Spinal cord (tissue), 10 donors: ENCODE results near the gene ALG10B. TPM values are rescaled to one million over a fixed set of nuclear protein-coding genes. Genes with fewer than 3 reads are reported as not detected.
A peak's percentile ranks its signal among the peaks of the same experiment; 100 is the strongest.

Experiments used
- DNase-seq, 6 donors: peaks; one replicate each; pipeline versions ENCODE4 v3.0.0 to v3.0.0-alpha.2; 2013 to 2015; ENCODE audit warnings: low spot score in 6 of 6, low read depth in 4 of 6
- H3K27ac ChIP-seq: one replicate; pipeline ENCODE4 v1.5.1; 2013; ENCODE audit warnings: low read depth, low read length, control low read depth
- H3K27me3 ChIP-seq: one replicate; pipeline ENCODE4 v1.6.1; 2013; ENCODE audit warnings: low read length; ENCODE audit not compliant: control insufficient read depth, insufficient read depth
- H3K36me3 ChIP-seq: one replicate; pipeline ENCODE4 v1.6.1; 2013; ENCODE audit warnings: low read length; ENCODE audit not compliant: control insufficient read depth, insufficient read depth
- H3K4me1 ChIP-seq: one replicate; pipeline ENCODE4 v1.6.1; 2013; ENCODE audit warnings: low read length; ENCODE audit not compliant: control insufficient read depth, insufficient read depth
- H3K4me3 ChIP-seq: one replicate; pipeline ENCODE4 v1.5.1; 2013; ENCODE audit warnings: low read depth, low read length, control low read depth
- H3K9me3 ChIP-seq: one replicate; pipeline ENCODE4 v1.6.1; 2013; ENCODE audit warnings: low read length; ENCODE audit not compliant: control insufficient read depth, insufficient read depth
- WGBS: methylation state at CpG from one replicate; pipeline ENCODE4 v1.1.5; 2013; ENCODE audit warnings: missing lambda C conversion rate; ENCODE audit not compliant: insufficient coverage; 5-methylcytosine and 5-hydroxymethylcytosine counted together
- polyA plus RNA-seq, 2 donors: library from polyadenylated mRNA; unstranded; fragments of 120-200 nt; gene quantifications; one replicate each; pipeline ENCODE4 v1.2.1, GENCODE V29; 2013; ENCODE audit not compliant: insufficient read length in 2 of 2
- small RNA-seq: library from RNA; depleted of rRNA; stranded (forward); fragments of <200 nt; gene quantifications from one replicate; pipeline ENCODE3, GENCODE V24; 2014; ENCODE audit warnings: low replicate concordance
- total RNA-seq, 2 donors: library from RNA; depleted of rRNA in 1 of 2; stranded (reverse); fragments of 120-200 nt in 1 of 2; fragments of >200 nt in 1 of 2; gene quantifications; one replicate each; pipeline versions ENCODE4 v1.2.3 to v1.2.4, GENCODE V29; 2013 to 2014
- donor health status: healthy.

The ALG10B gene
- total and polyA plus RNA-seq, 4 donors = 5.7 to 15.0 (median 7.2) TPM

DNA sequence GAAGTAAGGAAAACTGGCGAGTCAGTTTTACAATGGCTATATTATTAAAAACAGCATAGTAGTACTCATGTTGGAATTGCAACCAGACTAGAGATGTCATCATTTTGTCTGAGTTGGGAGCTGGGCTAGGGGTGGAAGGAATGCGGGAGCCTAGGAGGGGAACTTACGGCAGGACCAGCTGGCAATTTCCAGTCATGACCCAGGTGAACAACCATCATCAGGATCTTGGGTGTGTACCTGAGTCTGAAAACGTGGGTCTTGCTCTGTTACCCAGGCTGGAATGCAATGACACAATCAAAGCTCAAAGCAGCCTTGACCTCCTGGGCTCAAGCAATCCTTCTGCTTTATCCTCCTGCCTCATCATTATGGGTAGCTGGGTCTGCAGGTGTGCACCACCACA, 50.9 kb downstream of the ALG10B start:
- 85% methylated on average over 3 of the region's 4 CpGs for whole genome bisulfite sequencing
- no peaks in the 10 kb centered on the region for H3K36me3 ChIP-seq
- H3K9me3 ChIP-seq = no peaks in the 10 kb centered on the region
- no peak overlapping the region for H3K4me3 ChIP-seq
- no peaks in the 10 kb centered on the region for H3K4me1 ChIP-seq
- no peak for DNase-seq
- H3K27me3 ChIP-seq = no peaks in the 10 kb centered on the region
- no peak overlapping the region for H3K27ac ChIP-seq

DNA sequence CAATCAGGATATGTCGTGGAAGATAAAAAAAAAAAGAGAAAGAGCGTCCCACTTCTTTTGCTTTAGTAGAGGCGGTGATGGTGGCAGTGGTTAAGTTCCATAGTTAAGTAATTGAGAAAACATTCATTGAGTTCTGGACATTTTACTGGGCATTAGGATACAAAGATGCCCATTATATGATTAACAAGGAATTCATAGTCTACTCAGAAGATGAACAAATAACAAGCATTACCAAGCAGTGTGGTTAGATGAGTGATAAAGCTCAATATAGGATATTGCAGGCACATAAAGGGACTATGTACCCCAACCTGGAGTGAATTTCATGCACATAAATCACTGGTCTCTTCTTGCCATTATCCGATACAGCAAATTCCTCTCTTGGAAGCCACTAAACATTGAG, 53.7 kb downstream of the ALG10B start:
- DNase-seq = no peak
- WGBS = 60% methylated on average over 1 of the region's 4 CpGs

DNA sequence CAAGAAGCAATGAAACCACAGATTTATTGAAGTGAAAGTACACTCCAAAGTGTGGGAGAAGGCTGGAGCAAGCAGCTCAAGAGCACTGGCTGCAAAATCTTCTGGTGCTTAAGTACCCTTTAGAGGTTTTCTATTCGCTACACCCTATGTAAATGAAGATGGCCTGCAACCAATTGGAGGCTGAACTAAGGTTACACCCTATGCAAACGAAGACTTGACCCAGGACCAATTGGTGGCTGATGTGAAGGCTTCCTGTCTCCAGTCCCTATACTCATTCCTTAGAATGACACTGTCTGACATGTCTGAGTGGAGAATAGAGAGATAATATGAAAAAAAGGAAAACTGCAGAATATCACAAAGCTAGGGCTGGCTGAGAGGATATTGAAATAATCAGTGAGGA, 57.2 kb downstream of the ALG10B start:
- no CpG with 5 or more reads among the region's 2 CpGs for WGBS
- H3K4me3 ChIP-seq = no peak overlapping the region
- no peaks in the 10 kb centered on the region for H3K4me1 ChIP-seq
- H3K27me3 ChIP-seq = no peaks in the 10 kb centered on the region
- no peaks in the 10 kb centered on the region for H3K9me3 ChIP-seq
- H3K36me3 ChIP-seq = no peaks in the 10 kb centered on the region
- no peak for DNase-seq
- H3K27ac ChIP-seq = no peak overlapping the region

More for the DNA sequence above, 53.7 kb downstream of the ALG10B start:
- Histone ChIP-seq H3K9me3 (no peaks in the 10 kb centered on the region), H3K4me3 (no peak overlapping the region), H3K4me1 (no peaks in the 10 kb centered on the region), H3K27ac (no peak overlapping the region), H3K36me3 (no peaks in the 10 kb centered on the region), H3K27me3 (no peaks in the 10 kb centered on the region)

DNA sequence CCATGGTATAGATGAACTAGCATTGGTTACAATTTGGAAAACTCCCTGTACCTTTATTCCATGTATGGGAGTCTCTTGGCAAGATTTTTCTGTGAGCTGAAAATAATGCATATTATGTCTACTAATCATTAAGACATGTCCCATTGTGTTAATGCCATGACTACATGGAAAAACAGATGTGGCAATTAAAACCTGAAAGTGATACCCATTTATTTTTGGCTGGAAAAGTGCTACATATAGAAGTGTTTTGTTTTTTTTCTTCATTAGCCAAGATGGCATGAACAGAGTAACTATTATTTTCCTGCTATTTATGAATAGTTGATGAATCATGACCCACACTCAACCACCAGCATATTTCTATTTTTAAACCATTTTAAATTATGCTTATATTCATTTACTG, 58.2 kb downstream of the ALG10B start:
- no peaks in the 10 kb centered on the region for H3K36me3 ChIP-seq
- no peaks in the 10 kb centered on the region for H3K4me1 ChIP-seq
- H3K9me3 ChIP-seq = no peaks in the 10 kb centered on the region
- H3K4me3 ChIP-seq = no peak overlapping the region
- peak in 1 of 6 donors; percentile 57 for DNase-seq
- no peaks in the 10 kb centered on the region for H3K27me3 ChIP-seq
- no peak overlapping the region for H3K27ac ChIP-seq

Small RNA genes within 50 kb of the gene (small RNA-seq; reads per million reads assigned to genes)
- gene RF00019 = not detected
